Psoas muscle (tissue), 8 donors: ENCODE measurements around the gene SCAMP4. TPM values are rescaled to one million over a fixed set of nuclear protein-coding genes. Genes with fewer than 3 reads are reported as not detected.

Experiments
- ATAC-seq, 4 donors: fragments of 200-7000 bp; cut with Tn5 transposase; one replicate each; pipeline ENCODE4 v1.9.1; 2020; ENCODE audit warnings: moderate library complexity in 3 of 4, mild to moderate bottlenecking in 2 of 4
- DNase-seq, 2 donors: peaks; one replicate each; pipeline ENCODE4 v3.0.0-alpha.2; 2020
- H3K27ac ChIP-seq: fragments of 200-600 bp; one replicate; pipeline ENCODE4 v1.8.0; 2022
- H3K27me3 ChIP-seq, 3 donors: fragments of 200-600 bp in 1 of 3; one replicate each; pipeline versions ENCODE4 v1.6.1 to v1.8.0; 2013 to 2022; ENCODE audit warnings: low read length in 2 of 3, mild to moderate bottlenecking in 2 of 3, moderate library complexity in 1 of 3; ENCODE audit not compliant: insufficient read depth in 3 of 3
- H3K36me3 ChIP-seq, 2 donors: fragments of 200-600 bp in 1 of 2; one replicate each; pipeline versions ENCODE4 v1.6.1 to v1.8.0; 2013 to 2022; ENCODE audit warnings: low read depth in 1 of 2, mild to moderate bottlenecking in 1 of 2, moderate library complexity in 1 of 2; ENCODE audit not compliant: insufficient read depth in 1 of 2
- H3K4me1 ChIP-seq: fragments of 200-600 bp; one replicate; pipeline ENCODE4 v1.8.0; 2022
- H3K4me3 ChIP-seq: fragments of 200-600 bp; one replicate; pipeline ENCODE4 v1.8.0; 2022; ENCODE audit warnings: mild to moderate bottlenecking
- H3K9me3 ChIP-seq: fragments of 200-600 bp; one replicate; pipeline ENCODE4 v1.8.0; 2022
- WGBS, 3 donors: extraction: QIAGEN DNeasy Blood & Tissue Kit; methylation state at CpG; one replicate each; pipeline versions ENCODE4 v1.1.6 to v1.1.7; 2013; 5-methylcytosine and 5-hydroxymethylcytosine counted together
- intact Hi-C, 2 donors: fragments of 100-400 bp; cut with DNase I; formaldehyde crosslinking; loops; one replicate each; pipeline versions ENCODE4 v1.11.0 to v1.14.2; 2022
- polyA plus RNA-seq, 3 donors: library from polyadenylated mRNA; stranded (reverse); fragments of 200-250 nt; gene quantifications; one replicate each; pipeline ENCODE4 v1.2.3, GENCODE V29; 2013
- total RNA-seq, 4 donors: library from RNA; stranded (reverse); fragmentation: NEBNext Ultra II Directional in 2 of 4; extraction: Animal tissue kit (Norgen Biotek cat#: 25700) in 2 of 4; gene quantifications; one replicate each; pipeline versions ENCODE4 v1.2.1 to v1.2.4, GENCODE V29; 2021 to 2023
- TF ChIP-seq, protein P1 (sequence below): fragments of 200-600 bp; IDR thresholded peaks from one replicate; pipeline ENCODE4 v1.8.0; 2022; ENCODE audit warnings: antibody characterized with exemption
- donor health status: healthy with polysubstance abuse.
- donor health status: DM: no; HTN: no; CAD: no; lungs with moderate emphysema.
- donor health status: Bipolar disorder and iron deficiency.
- donor health status: healthy.
- donor health status: DM: yes; HTN: yes; CAD: no.
- donor health status: DM: no; HTN: no; CAD: no.
- donor health status: DM: no; HTN: no; CAD: no.
- donor health status: DM: yes; HTN: yes; CAD: no.

Gene SCAMP4
- total and polyA plus RNA-seq, 7 donors: 9.5 to 17.5 (median 15.5) TPM

- no peak for ATAC-seq
- Histone ChIP-seq H3K4me3 (no peak overlapping the region), H3K27ac (no peak overlapping the region), H3K27me3 (no peaks in the 10 kb centered on the region), H3K9me3 (no peaks in the 10 kb centered on the region), H3K4me1 (peaks cover 5% of the 10 kb centered on the region), H3K36me3 (no peaks in the 10 kb centered on the region)
- no peak for DNase-seq
- intact Hi-C loops: no loop called here
- TF ChIP-seq, protein P1, sequence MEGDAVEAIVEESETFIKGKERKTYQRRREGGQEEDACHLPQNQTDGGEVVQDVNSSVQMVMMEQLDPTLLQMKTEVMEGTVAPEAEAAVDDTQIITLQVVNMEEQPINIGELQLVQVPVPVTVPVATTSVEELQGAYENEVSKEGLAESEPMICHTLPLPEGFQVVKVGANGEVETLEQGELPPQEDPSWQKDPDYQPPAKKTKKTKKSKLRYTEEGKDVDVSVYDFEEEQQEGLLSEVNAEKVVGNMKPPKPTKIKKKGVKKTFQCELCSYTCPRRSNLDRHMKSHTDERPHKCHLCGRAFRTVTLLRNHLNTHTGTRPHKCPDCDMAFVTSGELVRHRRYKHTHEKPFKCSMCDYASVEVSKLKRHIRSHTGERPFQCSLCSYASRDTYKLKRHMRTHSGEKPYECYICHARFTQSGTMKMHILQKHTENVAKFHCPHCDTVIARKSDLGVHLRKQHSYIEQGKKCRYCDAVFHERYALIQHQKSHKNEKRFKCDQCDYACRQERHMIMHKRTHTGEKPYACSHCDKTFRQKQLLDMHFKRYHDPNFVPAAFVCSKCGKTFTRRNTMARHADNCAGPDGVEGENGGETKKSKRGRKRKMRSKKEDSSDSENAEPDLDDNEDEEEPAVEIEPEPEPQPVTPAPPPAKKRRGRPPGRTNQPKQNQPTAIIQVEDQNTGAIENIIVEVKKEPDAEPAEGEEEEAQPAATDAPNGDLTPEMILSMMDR: no peak
- WGBS, 3 donors: 74 to 83% (median 79%) methylated on average over 17 of the region's 17 CpGs
Observed at GRCh38 chr19:1893791-1894190, 11.4 kb upstream of the SCAMP4 start.

DNA sequence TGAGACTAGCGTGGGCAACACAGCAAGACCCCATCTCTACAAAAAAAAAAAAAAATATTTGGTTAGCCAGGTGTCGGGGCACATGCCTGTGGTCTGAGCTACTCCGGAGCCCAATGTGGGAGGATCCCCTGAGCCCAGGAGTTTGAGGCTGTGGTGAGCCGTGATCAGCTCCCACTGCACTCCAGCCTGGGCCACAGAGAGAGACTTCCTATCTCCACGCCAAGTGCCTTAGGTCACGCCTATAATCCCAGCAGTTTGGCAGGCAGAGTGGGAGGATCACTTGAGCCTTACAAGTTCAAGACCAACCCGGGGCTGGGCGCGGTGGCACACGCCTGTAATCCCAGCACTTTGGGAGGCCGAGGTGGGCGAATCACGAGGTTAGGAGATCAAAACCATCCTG lies 8.7 kb upstream of the SCAMP4 start:
- WGBS, 3 donors: 71 to 76% (median 75%) methylated on average over 13 of the region's 13 CpGs
- Histone ChIP-seq H3K27ac (no peak overlapping the region), H3K4me1 (peaks cover 5% of the 10 kb centered on the region), H3K36me3 (no peaks in the 10 kb centered on the region), H3K27me3 (no peaks in the 10 kb centered on the region), H3K9me3 (no peaks in the 10 kb centered on the region), H3K4me3 (no peak overlapping the region)
- ATAC-seq: no peak
- intact Hi-C loops: no loop called here
- no peak for DNase-seq
- TF ChIP-seq, protein P1: no peak

GRCh38 chr19:1901940-1902404 lies 3.2 kb upstream of the SCAMP4 start:
- intact Hi-C loops: no loop called here
- Histone ChIP-seq H3K36me3 (no peaks in the 10 kb centered on the region), H3K4me3 (no peak overlapping the region), H3K4me1 (peaks cover 10% of the 10 kb centered on the region), H3K9me3 (no peaks in the 10 kb centered on the region), H3K27me3 (no peaks in the 10 kb centered on the region), H3K27ac (no peak overlapping the region)
- TF ChIP-seq, protein P1: no peak
- 82 to 85% (median 82%) methylated on average over 16 of the region's 16 CpGs for WGBS, 3 donors
- DNase-seq: peak in 1 of 2 donors; percentile 62
- no peak for ATAC-seq

GRCh38 chr19:1902923-1903322 lies 2.3 kb upstream of the SCAMP4 start:
- 72 to 81% (median 77%) methylated on average over 6 of the region's 6 CpGs for WGBS, 3 donors
- H3K4me1 ChIP-seq: peaks cover 5% of the 10 kb centered on the region
- DNase-seq (no peak), ATAC-seq (no peak)
- H3K36me3 ChIP-seq: no peaks in the 10 kb centered on the region
- TF ChIP-seq, protein P1: no peak
- H3K27ac ChIP-seq: no peak overlapping the region
- no peaks in the 10 kb centered on the region for H3K9me3 ChIP-seq
- intact Hi-C loops: no loop called here
- H3K27me3 ChIP-seq: no peaks in the 10 kb centered on the region
- no peak overlapping the region for H3K4me3 ChIP-seq

DNA sequence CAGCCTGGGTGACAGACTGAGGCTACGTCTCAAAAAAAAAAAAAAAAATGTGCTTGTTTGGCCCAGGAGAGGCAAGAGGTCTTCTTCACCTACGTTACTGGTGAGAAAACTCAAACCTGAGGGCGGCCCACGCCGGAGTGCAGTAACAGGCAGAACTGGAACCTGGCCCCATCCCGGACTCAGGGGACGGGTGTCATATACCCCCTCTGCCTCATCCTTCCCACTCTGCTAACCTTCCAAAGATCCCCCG lies 414 bp upstream of the SCAMP4 start:
- Histone ChIP-seq H3K4me1 (peaks cover 7% of the 10 kb centered on the region), H3K4me3 (peak overlapping the region; percentile 79), H3K27ac (peak overlapping the region; percentile 85), H3K9me3 (no peaks in the 10 kb centered on the region), H3K27me3 (no peaks in the 10 kb centered on the region), H3K36me3 (no peaks in the 10 kb centered on the region)
- ATAC-seq (no peak), DNase-seq (no peak)
- WGBS, 3 donors: 43 to 48% (median 47%) methylated on average over 8 of the region's 8 CpGs
- intact Hi-C loops: no loop called here
- TF ChIP-seq, protein P1: no peak
